ENCODE data around the gene NBPF1. TPM values are rescaled to one million over a fixed set of nuclear protein-coding genes. Genes with fewer than 3 reads are reported as not detected.
"Not testable (repeated sequence)": the region's sequence is repeated elsewhere in the genome, so short reads cannot be mapped to it uniquely, and the experiment has no call there.

NBPF1 gene
- total RNA-seq, 1 experiment from 2014 or later: 56.6 TPM

- not testable (repeated sequence) for H3K4me3 ChIP-seq; H3K9me3 ChIP-seq (replicated peaks); H3K27ac ChIP-seq; H3K4me1 ChIP-seq (replicated peaks); H3K27me3 ChIP-seq (replicated peaks)
- peak in 1 of 2 experiments; percentile 64 for DNase-seq (ENCODE audit: low read depth in 1 of 2, low spot score in 2 of 2)
- peaks cover 37% of the 10 kb centered on the region for H3K36me3 ChIP-seq
These were observed 8.4 kb upstream of the NBPF1 start for GRCh38 chr1:16621681-16622315.

GRCh38 chr1:16621300-16621658, 7.9 kb upstream of the NBPF1 start:
- DNase-seq (ENCODE audit: low read depth in 1 of 2, low spot score in 2 of 2): no peak
- H3K27ac ChIP-seq: no peak overlapping the region
- 0 out of 2 replicates have a peak, but pooled peaks cover 3% of the 10 kb centered on the region for H3K4me1 ChIP-seq (replicated peaks)
- H3K4me3 ChIP-seq: no peak overlapping the region
- H3K36me3 ChIP-seq: peaks cover 37% of the 10 kb centered on the region
- H3K27me3 ChIP-seq (replicated peaks): no peaks in the 10 kb centered on the region
- no peaks in the 10 kb centered on the region for H3K9me3 ChIP-seq (replicated peaks)

DNA sequence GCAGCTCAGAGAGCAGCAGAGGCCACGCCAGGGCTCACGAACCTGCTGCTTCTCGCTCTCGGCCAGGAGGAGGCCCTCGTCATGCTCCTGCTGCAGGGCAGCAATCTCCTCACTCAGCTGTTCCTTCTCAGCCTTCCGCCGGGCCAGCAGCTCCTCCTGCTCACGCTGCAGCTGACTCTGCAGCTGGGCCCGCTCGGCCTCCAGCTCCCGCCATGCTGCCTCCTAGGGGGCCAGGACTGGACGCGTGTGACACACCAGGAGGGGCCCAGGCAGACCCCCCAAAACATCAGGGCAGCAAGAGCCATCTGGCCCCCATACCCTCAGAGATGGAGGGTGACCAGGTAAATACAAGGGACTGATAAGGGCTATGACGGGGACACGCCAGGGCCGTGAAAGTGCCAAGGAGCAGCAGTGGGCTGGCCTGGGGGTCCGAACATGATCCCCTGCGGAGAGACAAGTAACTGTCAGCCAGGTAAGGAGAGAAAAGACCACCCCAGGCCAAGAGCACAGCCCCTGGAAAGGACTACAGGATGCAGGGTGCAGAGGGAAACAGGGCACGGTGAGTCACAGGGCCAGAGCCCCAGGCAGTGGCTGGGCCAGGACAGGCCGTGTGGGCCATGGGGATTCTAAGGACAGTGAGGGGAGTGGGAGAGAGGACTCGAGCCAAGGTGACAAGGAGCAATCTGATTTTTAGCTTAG, 6.6 kb upstream of the NBPF1 start:
- H3K36me3 ChIP-seq: peaks cover 26% of the 10 kb centered on the region

DNA sequence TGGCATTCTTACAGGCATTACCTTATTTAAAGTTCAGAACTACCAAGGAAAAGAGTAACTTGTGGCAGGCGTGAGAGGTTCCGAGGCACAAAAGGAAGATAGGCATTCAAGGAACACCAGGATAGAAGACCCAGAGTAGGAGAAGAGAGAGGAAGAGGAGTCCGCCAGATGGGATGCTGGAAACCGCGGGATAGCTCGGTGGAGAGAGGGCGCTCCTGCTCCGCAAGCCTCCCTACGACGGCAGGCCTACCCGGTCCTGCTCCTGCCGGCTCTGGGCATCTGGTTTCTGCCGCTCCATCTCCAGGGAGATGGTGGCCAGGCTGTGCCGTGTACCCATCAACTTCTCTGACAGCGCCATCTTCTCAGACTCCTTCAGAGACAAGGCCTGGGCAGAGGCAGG, 5.4 kb upstream of the NBPF1 start:
- H3K9me3 ChIP-seq (replicated peaks): no peaks in the 10 kb centered on the region
- peaks cover 16% of the 10 kb centered on the region for H3K36me3 ChIP-seq
- no peak overlapping the region for H3K27ac ChIP-seq
- DNase-seq (ENCODE audit: low read depth in 1 of 2, low spot score in 2 of 2): peak in 1 of 2 experiments; percentile 67
- H3K27me3 ChIP-seq (replicated peaks): 0 out of 2 replicates have a peak, but pooled peaks cover 4% of the 10 kb centered on the region
- H3K4me3 ChIP-seq: no peak overlapping the region
- peaks cover 5% of the 10 kb centered on the region for H3K4me1 ChIP-seq (replicated peaks)

More for the DNA sequence above, 6.6 kb upstream of the NBPF1 start:
- not testable (repeated sequence) for H3K27me3 ChIP-seq (replicated peaks); H3K27ac ChIP-seq; H3K4me1 ChIP-seq (replicated peaks); H3K4me3 ChIP-seq; H3K9me3 ChIP-seq (replicated peaks)
- peak in 1 of 2 experiments; percentile 57 for DNase-seq (ENCODE audit: low read depth in 1 of 2, low spot score in 2 of 2)

DNA sequence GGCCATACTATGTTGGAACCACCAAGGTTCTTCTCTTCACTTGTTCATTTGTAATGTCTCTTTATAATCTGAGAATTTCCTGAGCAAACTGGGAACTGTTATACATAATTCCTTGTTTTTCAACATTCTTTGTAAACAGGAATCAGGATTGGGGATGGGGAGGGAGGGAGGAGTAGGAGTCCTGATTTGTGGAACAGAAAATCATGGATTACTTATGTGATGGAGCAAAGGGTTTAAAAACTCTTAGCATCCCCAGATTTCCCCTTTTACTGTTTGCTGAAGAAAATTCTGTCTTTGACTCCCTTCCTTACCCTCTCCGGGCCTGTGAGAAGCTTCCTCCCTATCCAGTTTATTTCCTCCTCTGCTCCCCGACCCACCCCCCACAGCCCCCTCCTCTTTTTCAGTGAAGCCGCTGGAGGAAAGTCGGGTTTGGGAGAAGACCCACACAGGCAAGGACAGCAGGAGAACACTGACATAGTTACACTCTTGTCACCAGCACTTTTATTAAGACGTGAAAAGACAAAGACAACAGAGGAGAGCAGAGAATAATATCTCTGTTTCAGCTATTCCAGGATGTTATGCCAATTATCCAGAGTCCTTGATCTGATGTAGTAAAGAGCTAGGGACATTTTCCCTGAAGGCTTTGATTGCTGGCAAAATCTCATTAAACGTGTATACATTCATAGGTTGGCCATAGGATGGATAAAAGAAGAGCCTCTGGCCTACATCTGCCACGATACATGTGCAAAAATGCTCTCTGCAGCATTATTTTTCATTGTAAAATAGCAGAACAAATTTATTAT, 4.6 kb upstream of the NBPF1 start:
- Histone ChIP-seq H3K9me3 (replicated peaks) (no peaks in the 10 kb centered on the region), H3K27ac (no peak overlapping the region), H3K4me1 (replicated peaks) (peaks cover 7% of the 10 kb centered on the region)

DNA sequence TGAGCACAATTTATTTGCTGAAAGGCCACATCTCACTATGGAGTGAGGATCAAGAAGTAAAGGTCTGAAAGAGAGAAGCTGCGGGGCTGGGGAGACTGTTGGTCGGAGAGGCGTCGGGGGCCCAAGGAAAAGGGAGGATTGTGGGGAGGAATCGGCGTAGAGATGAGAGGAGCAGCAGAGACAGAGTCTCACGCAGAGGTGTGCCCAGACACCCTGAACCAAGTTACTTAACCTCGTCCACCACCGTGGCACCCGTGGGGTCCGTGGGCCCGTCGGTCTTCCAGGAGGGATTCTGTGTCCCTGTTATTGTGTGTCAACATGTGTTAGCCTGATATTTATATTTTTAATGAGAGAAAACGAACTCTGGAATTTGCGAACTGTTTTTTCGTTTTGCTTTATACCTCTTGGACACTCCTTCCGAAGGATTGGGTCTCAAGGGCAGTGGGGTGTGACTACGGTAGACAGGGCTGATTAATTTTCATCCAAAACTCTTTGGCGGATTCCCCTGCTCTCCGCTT, 3.8 kb upstream of the NBPF1 start:
- DNase-seq (ENCODE audit: low read depth in 1 of 2, low spot score in 2 of 2): peak in 1 of 2 experiments; percentile 70
- H3K27ac ChIP-seq: no peak overlapping the region
- peaks cover 10% of the 10 kb centered on the region for H3K36me3 ChIP-seq
- H3K27me3 ChIP-seq (replicated peaks): 0 out of 2 replicates have a peak, but pooled peaks cover 4% of the 10 kb centered on the region
- no peaks in the 10 kb centered on the region for H3K9me3 ChIP-seq (replicated peaks)
- no peak overlapping the region for H3K4me3 ChIP-seq
- H3K4me1 ChIP-seq (replicated peaks): peaks cover 12% of the 10 kb centered on the region

More for the DNA sequence above, 4.6 kb upstream of the NBPF1 start:
- H3K27me3 ChIP-seq (replicated peaks): 0 out of 2 replicates have a peak, but pooled peaks cover 4% of the 10 kb centered on the region
- no peak overlapping the region for H3K4me3 ChIP-seq
- H3K36me3 ChIP-seq: peaks cover 19% of the 10 kb centered on the region
- peak in 1 of 2 experiments; percentile 53 for DNase-seq (ENCODE audit: low read depth in 1 of 2, low spot score in 2 of 2)

- Histone ChIP-seq H3K9me3 (replicated peaks) (no peaks in the 10 kb centered on the region), H3K4me3 (no peak overlapping the region), H3K27me3 (replicated peaks) (0 out of 2 replicates have a peak, but pooled peaks cover 4% of the 10 kb centered on the region), H3K36me3 (peaks cover 9% of the 10 kb centered on the region), H3K27ac (no peak overlapping the region), H3K4me1 (replicated peaks) (peaks cover 14% of the 10 kb centered on the region)
- peak in 1 of 2 experiments; percentile 59 for DNase-seq (ENCODE audit: low read depth in 1 of 2, low spot score in 2 of 2)
These were observed 2.2 kb upstream of the NBPF1 start for GRCh38 chr1:16615253-16616252.

GRCh38 chr1:16614361-16615252, 1.2 kb upstream of the NBPF1 start:
- Histone ChIP-seq H3K27ac (no peak overlapping the region), H3K4me1 (replicated peaks) (peaks cover 14% of the 10 kb centered on the region), H3K4me3 (no peak overlapping the region), H3K36me3 (peaks cover 9% of the 10 kb centered on the region), H3K9me3 (replicated peaks) (no peaks in the 10 kb centered on the region), H3K27me3 (replicated peaks) (0 out of 2 replicates have a peak, but pooled peaks cover 4% of the 10 kb centered on the region)
- DNase-seq (ENCODE audit: low read depth in 1 of 2, low spot score in 2 of 2): peak in 1 of 2 experiments; percentile 59

GRCh38 chr1:16612332-16613172, 812 bp downstream of the NBPF1 start:
- DNase-seq (ENCODE audit: low read depth in 1 of 2, low spot score in 2 of 2): peak; percentile 78 to 79
- peaks cover 11% of the 10 kb centered on the region for H3K4me1 ChIP-seq (replicated peaks)
- no peaks in the 10 kb centered on the region for H3K9me3 ChIP-seq (replicated peaks)
- no peak overlapping the region for H3K27ac ChIP-seq
- 0 out of 2 replicates have a peak, but pooled peaks cover 4% of the 10 kb centered on the region for H3K27me3 ChIP-seq (replicated peaks)
- peak overlapping the region; percentile 92 for H3K4me3 ChIP-seq
- peaks cover 3% of the 10 kb centered on the region for H3K36me3 ChIP-seq

DNA sequence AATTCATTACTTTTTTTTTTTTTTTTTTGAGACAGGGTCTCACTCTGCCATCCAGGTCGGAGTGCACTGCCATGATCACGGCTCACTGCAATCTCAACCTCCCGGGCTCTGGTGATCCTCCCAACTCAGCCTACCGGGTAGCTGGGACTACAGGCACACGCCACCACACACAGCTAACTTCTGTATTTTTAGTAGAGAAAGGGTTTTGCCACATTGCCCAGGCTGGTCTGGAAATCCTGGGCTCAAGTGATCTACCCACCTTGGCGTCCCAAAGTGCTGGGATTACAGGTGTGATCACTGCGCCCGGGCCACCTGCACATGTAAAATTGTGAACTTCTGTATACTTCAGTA, 1.4 kb downstream of the NBPF1 start:
- H3K4me1 ChIP-seq (replicated peaks): peaks cover 11% of the 10 kb centered on the region
- not testable (repeated sequence) for H3K27ac ChIP-seq; H3K4me3 ChIP-seq; H3K36me3 ChIP-seq; H3K27me3 ChIP-seq (replicated peaks); H3K9me3 ChIP-seq (replicated peaks)
- peak in 1 of 2 experiments; percentile 52 for DNase-seq (ENCODE audit: low read depth in 1 of 2, low spot score in 2 of 2)

GRCh38 chr1:16611164-16611563, 2.2 kb downstream of the NBPF1 start:
- not testable (repeated sequence) for H3K27me3 ChIP-seq (replicated peaks); H3K4me3 ChIP-seq; H3K9me3 ChIP-seq (replicated peaks); H3K27ac ChIP-seq; H3K36me3 ChIP-seq
- peak in 1 of 2 experiments; percentile 47 for DNase-seq (ENCODE audit: low read depth in 1 of 2, low spot score in 2 of 2)
- H3K4me1 ChIP-seq (replicated peaks): peaks cover 11% of the 10 kb centered on the region

Data from SJSA1 (cell line).